GM21381 (cell line): ENCODE data around the gene TPCN2.
A peak's percentile ranks its signal among the peaks of the same experiment; 100 is the strongest.
"Not testable (repeated sequence)": the region's sequence is repeated elsewhere in the genome, so short reads cannot be mapped to it uniquely, and the experiment has no call there.

Experiments used
- ATAC-seq: cut with Tn5 transposase; IDR thresholded peaks from one replicate; pipeline ENCODE4 v1.9.1; 2021; ENCODE audit warnings: mild to moderate bottlenecking, moderate library complexity; ENCODE audit not compliant: unreplicated experiment

The TPCN2 gene

DNA sequence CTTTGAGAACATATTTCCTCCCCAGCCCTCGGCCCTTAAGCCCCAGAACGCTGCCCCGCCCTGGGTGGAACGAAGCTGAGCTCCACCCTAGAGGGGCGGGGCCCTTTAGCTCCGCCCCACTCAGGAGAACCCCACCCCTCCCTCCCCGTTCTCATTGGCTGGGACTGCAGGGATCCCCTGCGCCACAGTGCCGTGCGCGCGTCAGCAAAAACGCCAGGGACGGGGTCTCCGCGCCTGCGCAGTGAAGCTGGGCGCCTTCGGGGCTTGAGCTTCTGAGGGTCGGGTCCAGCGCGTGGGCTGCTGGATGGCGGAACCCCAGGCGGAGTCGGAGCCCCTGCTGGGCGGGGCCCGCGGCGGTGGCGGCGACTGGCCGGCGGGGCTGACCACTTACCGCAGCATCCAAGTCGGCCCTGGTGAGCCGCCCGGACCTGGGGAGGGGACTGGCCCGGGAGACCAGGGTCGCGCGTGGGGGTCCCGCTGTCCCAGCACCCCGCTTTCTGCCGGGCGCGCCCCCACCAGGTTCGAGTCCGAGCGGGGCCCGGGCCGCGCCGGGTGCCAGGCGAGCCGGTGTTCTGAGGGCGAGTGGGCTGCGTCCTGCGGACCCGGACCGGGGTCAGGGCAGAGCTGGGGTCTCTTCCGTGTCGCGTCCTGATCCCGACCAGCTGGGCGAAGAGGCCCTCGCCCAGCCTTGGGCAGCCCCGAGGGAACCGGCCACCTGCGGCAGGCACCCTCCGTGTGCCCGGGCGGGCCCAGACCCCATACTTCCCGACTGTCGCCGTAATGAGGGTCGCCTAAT lies at the start of gene TPCN2:
Gene TPCN2, plus strand, starts transcription at position 239 of the 796 bp plus-strand sequence. Its CDS starts 66 bp downstream, at position 305.
- peak; percentile 88 for ATAC-seq

GRCh38 chr11:68999093-68999747 lies 49.5 kb upstream of the TPCN2 start:
- no peak for ATAC-seq

- ATAC-seq = not testable (repeated sequence)
Measured at GRCh38 chr11:68999748-69000355, 48.9 kb upstream of the TPCN2 start.

DNA sequence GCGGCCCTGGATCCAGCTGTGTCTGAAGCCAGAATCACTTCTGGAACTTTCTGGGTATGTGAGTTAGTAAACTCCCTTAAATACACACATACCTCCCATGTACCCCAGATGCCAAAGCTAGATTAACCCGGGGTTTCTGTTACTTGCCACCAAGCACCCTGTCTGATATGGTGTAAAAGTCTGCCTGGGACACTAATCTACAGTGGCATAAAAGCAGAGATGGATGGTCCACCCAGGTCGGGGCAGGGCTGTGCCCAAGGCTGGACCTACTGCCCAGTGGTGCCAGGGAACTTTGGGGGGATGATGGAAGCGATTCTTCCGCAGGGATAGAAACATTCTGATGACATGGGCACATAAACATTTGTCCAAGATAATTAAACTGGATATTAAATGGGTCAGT lies 48.3 kb upstream of the TPCN2 start:
- no peak for ATAC-seq

DNA sequence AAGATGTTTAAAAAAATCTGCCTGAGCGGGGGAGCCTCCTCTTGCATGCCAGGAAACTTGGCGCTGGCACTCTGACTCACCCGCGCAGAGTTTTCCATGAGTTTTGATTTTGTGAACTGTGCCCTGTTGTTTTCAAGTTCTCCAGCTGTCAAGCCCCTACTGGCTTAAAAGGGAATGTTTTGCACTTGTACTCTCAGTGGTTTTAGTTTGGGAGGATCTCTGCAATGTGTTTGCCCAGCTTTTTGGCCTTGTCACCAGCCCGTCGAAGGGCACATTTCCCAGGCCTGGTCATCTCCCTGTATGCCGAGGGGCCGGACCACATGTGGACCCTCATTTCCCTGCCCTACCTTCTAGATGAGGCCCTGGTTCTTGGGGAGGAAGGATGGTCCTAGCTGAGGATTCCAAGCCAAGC lies 47.9 kb upstream of the TPCN2 start:
- ATAC-seq = no peak

- no peak for ATAC-seq
Measured at GRCh38 chr11:69001243-69002081, 47.3 kb upstream of the TPCN2 start.

GRCh38 chr11:69002110-69002569 lies 46.6 kb upstream of the TPCN2 start:
- ATAC-seq = no peak

- no peak for ATAC-seq
Measured at GRCh38 chr11:69002570-69003231, 46.0 kb upstream of the TPCN2 start.

DNA sequence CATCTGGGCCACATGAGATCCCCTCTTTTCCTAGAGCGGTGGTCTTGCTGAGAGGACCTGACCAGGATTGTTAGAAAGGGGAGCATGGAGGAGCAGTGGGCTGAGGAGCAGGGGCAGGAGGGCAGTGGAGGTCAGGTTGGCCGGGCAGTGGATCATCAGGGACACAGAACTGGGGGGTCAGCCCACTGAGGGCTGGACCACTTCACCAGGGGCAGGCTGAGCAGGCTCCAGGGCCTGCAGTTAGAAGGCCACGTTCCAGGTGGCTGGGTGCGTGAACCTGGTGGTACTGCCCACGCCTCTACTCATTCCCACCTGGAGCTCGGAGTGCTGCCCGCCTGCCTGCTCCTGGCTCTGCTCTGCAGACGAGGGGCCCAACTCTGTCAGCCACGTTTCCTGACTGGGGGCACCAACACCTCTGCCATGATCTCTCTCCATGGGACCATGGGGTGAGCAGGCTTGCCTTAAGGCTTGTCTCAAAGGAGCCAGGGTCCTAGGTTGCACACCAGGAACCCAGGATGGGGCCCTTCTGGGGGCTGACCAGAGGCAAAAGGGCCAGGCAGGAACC lies 45.3 kb upstream of the TPCN2 start:
- no peak for ATAC-seq

DNA sequence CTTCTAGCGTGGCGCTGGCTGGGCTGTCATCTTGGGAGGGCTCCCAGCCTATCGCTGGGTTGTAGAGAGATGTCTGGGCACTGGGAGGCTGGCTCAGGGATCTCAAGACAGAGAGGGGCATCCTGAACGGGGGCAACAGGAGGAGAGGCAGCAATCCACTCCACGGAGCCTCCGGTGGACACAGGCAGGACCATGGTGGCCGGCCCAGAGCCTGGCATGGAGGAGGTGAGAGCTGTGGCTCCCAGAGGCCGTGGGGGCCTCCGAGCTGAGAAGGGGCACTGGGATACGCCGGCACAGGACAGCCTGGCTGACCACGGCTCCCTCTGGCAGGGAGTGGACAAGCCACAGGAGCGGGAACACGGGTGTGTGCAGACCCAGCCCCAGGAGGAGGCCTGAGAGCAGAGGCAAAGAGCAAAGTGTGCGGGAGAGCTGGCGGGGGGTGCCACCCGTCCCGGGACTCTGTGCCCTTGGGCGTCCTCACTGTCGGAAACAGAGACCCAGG lies 44.8 kb upstream of the TPCN2 start:
- ATAC-seq = no peak

- no peak for ATAC-seq
Measured at GRCh38 chr11:69004411-69005182, 44.1 kb upstream of the TPCN2 start.

DNA sequence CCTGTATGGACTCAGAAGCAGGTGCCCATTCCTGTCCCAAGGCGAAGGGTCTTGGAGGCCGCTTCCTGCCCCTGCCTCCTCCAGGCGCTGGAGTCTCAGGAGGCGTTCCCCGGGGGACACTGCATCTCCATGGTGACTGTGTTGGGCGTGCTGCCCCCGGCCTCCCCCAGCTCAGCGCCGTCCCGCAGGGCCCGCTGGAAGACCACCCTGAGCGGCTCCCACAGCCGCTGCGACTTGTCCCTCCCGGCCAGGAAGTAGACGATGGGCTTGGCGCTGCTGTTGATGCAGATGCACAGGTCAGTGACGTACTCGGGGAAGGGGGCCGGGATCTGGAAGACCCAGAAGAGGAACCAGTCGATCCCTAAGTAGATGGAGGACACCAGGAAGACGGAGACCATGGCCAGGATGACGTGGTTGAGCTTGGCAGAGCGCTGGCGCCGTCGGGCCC lies 43.5 kb upstream of the TPCN2 start:
- ATAC-seq = no peak

DNA sequence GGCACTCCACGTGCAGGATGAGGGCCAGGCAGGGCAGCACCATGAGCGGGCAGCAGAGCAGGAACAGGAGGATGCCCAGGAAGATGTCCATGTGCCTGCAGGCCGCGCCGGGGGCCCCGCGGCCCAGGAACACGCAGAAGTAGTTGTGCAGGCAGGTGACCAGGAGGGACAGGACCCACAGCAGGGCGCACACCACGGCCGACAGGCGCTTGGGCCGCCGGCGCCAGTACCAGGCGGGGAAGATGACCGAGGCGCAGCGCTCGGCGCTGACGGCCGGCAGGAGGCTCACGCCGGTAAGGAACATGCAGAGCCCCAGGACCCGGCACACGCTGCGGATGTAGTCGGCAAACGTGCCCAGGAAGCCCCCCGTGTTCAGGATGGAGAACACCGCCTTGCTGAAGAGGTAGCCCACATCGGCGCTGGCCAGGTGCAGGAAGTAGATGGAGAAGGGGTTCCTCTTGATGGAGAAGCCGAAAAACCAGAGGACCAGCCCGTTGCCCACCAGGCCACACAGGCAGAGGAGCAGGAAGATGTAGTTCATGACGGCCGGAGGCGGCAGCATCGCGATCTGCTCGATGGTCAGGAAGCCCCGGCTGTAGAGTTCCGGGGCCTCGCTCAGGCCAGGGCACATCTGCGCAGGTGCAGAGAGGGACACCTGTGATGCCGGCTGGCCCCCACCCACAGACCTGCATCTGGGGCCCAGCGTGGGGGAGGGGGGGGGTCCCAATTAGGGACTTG lies 42.9 kb upstream of the TPCN2 start:
- ATAC-seq = no peak

GRCh38 chr11:69006816-69007215 lies 41.9 kb upstream of the TPCN2 start:
- ATAC-seq = no peak

DNA sequence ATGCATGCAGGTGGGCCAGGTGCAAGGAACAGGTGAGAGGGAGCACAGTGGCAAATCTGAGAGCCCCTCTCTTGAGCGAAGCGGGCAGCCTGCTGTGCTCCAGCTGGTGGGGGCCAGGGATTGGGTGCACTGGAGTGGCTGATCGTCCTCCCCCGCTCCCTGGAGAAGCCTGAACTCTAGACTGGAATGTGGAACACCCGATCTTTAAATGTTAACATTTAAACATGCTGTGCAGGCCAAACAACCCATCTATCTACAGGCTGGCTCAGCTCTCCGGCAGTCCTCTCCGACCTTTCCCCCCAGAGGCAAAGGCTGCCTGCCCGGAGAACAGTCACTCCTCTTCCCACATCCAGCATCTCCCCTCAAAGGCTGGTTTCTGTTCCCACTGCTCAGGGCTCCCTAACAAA lies 40.8 kb upstream of the TPCN2 start:
- no peak for ATAC-seq

DNA sequence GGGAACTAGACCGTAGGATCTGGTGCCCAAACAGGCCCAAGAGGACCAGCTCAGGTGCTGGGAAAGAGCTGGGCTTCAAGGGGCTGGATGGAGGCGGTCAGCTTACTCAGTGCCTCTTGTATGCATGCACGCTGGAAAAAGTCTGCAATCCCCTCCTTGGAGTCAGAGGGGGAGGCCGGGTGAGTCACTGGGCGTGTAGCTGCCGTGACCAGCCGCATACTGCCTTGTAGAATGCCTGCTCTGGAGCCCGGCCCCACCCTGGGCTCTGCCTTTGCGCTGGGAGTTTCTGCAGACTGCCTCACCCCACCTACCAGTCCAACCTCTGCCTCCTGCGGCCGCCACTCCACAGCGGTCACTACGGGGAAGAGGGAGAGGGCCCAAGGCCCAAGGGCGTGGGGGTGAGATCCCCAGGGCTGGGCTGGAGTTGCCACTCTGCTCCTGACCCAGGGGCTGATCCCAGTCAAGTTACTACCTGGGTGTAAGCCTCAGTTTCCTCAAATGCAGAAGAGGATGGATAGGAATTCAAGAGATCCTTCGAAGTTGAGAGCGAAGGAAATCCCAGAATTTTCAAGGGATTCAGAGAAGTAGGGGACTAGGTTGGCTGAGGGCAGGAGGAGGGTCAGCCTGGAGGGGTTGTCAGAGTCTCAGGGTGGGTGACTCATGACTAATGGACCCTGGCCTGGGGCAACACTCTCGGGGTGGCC lies 39.8 kb upstream of the TPCN2 start:
- ATAC-seq = no peak

DNA sequence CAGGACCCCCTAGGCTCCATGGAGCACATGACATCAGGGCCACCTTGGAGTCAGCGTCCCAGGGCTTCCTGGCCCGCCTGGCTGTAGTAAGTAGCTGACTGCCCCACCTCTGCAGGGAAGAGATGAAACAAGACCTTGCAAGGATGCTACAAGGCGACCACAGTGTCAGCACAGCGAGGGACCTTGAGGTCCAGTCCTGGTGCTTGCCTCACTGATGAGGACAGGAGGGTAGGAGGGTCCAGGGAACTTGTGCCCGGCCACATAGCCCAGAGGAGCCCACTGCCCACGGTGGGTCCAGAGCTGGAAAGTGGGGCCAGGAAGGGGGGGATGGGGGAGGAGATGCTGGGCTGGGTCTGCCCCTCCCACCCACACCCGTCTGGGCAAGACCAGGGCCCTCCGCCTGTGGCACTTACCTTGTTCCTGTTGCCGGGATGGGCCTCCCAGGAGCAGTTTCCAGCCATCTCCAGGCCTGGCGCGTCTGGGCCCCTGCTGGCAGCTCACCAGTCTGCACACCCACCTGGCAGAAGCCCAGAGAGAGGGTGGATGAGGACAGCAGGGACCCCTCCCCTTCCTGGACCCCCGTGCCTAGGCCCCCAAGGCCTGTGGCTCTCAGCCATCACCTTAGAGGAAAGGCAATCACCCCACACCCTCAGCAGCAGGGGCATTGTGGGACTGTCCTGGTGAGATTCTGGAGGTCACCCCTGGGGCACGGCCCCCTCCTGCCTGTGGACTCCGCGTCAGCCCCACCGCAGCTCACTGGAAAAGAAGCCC lies 39.1 kb upstream of the TPCN2 start:
- no peak for ATAC-seq
